ENCODE results near the gene NIT1.

Gene NIT1

GRCh38 chr1:161117759-161118581 lies at the start of gene NIT1, which contains the start of gene PFDN2:
NIT1 (plus strand) TSS chr1:161118105; CDS start chr1:161118177, 72 bp downstream.
PFDN2 (minus strand) TSS chr1:161118037; CDS start chr1:161118026, 11 bp downstream.
- peak; percentile 61 to 73 for DNase-seq

GRCh38 chr1:161068306-161069234 lies 49.3 kb upstream of the NIT1 start:
- no peak for DNase-seq

- no peak for DNase-seq
These were observed 48.7 kb upstream of the NIT1 start for GRCh38 chr1:161069241-161069640.

- no peak for DNase-seq
These were observed 48.1 kb upstream of the NIT1 start, which contains the start of gene ARHGAP30 for GRCh38 chr1:161069731-161070270. ARHGAP30 (minus strand) TSS chr1:161069891; CDS start chr1:161069624, 267 bp downstream.

- DNase-seq = no peak
These were observed 47.1 kb upstream of the NIT1 start for GRCh38 chr1:161070761-161071160.

- DNase-seq = no peak
These were observed 46.0 kb upstream of the NIT1 start for GRCh38 chr1:161071886-161072371.

- no peak for DNase-seq
These were observed 45.0 kb upstream of the NIT1 start for GRCh38 chr1:161072751-161073449.

- no peak for DNase-seq
These were observed 44.3 kb upstream of the NIT1 start for GRCh38 chr1:161073474-161074121.

GRCh38 chr1:161074676-161075368 lies 43.1 kb upstream of the NIT1 start:
- DNase-seq = no peak

GRCh38 chr1:161076410-161076809 lies 41.5 kb upstream of the NIT1 start:
- no peak for DNase-seq

GRCh38 chr1:161077426-161077825 lies 40.5 kb upstream of the NIT1 start:
- DNase-seq = no peak

- DNase-seq = no peak
These were observed 38.3 kb upstream of the NIT1 start for GRCh38 chr1:161079436-161080110.

GRCh38 chr1:161080441-161081405 lies 37.2 kb upstream of the NIT1 start:
- no peak for DNase-seq

GRCh38 chr1:161081519-161081918 lies 36.4 kb upstream of the NIT1 start:
- DNase-seq = no peak

GRCh38 chr1:161082483-161082882 lies 35.4 kb upstream of the NIT1 start:
- no peak for DNase-seq

GRCh38 chr1:161082996-161083747 lies 34.7 kb upstream of the NIT1 start:
- no peak for DNase-seq

- DNase-seq = no peak
These were observed 33.9 kb upstream of the NIT1 start for GRCh38 chr1:161083748-161084596.

GRCh38 chr1:161084597-161084988 lies 33.3 kb upstream of the NIT1 start:
- no peak for DNase-seq

Data from NCI-H1930 (cell line).